ENCODE data around the gene PLXDC2. TPM values are rescaled to one million over a fixed set of nuclear protein-coding genes. Genes with fewer than 3 reads are reported as not detected.

PLXDC2 gene
- total RNA-seq, 1 experiment from 2014 or later, result not detected

DNA sequence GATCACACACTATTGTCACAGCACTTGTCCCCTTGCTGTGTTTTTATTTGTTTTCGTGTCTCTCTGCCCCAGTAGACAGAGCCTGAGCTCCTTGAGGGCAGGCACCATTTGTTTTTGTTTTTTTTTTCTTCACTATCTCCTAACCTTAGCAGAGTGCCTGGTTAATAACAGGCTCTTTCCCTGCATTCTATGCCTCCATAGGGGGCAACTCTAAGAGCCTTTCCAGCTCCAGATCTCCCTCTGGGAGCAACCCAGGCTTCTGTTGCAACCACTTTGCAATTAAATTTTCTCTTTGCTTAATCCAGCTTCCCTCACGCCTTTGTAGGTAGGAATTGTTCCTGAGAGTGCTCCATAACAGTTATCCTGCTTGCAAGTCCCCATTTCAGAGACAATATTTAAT, 148.4 kb downstream of the PLXDC2 start:
- H3K4me2 ChIP-seq (ENCODE audit: low read length), result no peak overlapping the region
- ATAC-seq (no peak), DNase-seq (no peak)
- no peaks in the 10 kb centered on the region for H3K79me2 ChIP-seq (ENCODE audit: low read length)
- no peaks in the 10 kb centered on the region for H4K20me1 ChIP-seq (ENCODE audit: low read length)
- no peaks in the 10 kb centered on the region for H3K9me3 ChIP-seq (ENCODE audit: low read length)
- H3K36me3 ChIP-seq (ENCODE audit: low read depth, low read length), result no peaks in the 10 kb centered on the region
- intact Hi-C loops (cut with micrococcal nuclease), result no loop called here
- BruUV-seq (replicated peaks), result no TSS peak
- no peaks in the 10 kb centered on the region for H3K4me1 ChIP-seq (ENCODE audit: insufficient read depth, low read length)
- no peak overlapping the region for H3K9ac ChIP-seq (ENCODE audit: low read length)
- no peak overlapping the region for H3K4me3 ChIP-seq (ENCODE audit: low read length)
- no peaks in the 10 kb centered on the region for H3K9me2 ChIP-seq (replicated peaks; ENCODE audit: low read length)
- ChIA-PET POLR2A (ENCODE audit: unreplicated experiment) (no interaction called here), CTCF (no interaction called here)
- no peak overlapping the region for H2AFZ ChIP-seq (ENCODE audit: low read length)
- no peaks in the 10 kb centered on the region for H3F3A ChIP-seq (ENCODE audit: low read length, unreplicated experiment)
- H3K27ac ChIP-seq (ENCODE audit: low read length), result no peak overlapping the region
- TF ChIP-seq EZH2phosphoT487 (IDR thresholded peaks at IDR 0.05; ENCODE audit: borderline replicate concordance, low read length), result no peak
- no peak for TF ChIP-seq EZH2 (IDR thresholded peaks at IDR 0.05; ENCODE audit: low read length, unreplicated experiment)
- TF ChIP-seq, protein P1, sequence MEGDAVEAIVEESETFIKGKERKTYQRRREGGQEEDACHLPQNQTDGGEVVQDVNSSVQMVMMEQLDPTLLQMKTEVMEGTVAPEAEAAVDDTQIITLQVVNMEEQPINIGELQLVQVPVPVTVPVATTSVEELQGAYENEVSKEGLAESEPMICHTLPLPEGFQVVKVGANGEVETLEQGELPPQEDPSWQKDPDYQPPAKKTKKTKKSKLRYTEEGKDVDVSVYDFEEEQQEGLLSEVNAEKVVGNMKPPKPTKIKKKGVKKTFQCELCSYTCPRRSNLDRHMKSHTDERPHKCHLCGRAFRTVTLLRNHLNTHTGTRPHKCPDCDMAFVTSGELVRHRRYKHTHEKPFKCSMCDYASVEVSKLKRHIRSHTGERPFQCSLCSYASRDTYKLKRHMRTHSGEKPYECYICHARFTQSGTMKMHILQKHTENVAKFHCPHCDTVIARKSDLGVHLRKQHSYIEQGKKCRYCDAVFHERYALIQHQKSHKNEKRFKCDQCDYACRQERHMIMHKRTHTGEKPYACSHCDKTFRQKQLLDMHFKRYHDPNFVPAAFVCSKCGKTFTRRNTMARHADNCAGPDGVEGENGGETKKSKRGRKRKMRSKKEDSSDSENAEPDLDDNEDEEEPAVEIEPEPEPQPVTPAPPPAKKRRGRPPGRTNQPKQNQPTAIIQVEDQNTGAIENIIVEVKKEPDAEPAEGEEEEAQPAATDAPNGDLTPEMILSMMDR (conservative IDR thresholded peaks at IDR 0.05; ENCODE audit: low read depth, low read length), result no peak
- H3K27me3 ChIP-seq (ENCODE audit: low read length), result no peaks in the 10 kb centered on the region; the same call in 1 of the 2 replicates

DNA sequence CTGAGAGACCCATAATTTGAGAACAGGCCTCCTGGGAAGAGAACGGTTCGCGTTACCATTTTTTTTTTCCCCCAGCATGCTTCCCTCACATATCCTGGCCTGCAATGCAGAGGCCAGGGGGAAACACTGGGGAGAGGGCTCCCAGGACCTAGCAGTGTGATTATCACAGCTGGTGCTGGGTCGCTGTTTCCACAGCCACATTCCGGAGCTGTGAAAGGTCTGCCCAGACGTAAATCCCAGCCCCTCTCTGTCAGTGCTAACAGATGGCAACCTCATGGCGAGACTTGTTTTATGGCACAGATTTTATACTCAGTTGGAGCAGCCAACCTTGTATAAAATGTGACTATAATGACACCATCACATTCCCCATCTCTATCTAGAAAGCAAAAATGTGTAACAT, 150.5 kb downstream of the PLXDC2 start:
- H3K27ac ChIP-seq (ENCODE audit: low read length), result no peak overlapping the region
- no peak overlapping the region for H3K4me2 ChIP-seq (ENCODE audit: low read length)
- H3K79me2 ChIP-seq (ENCODE audit: low read length), result no peaks in the 10 kb centered on the region
- no peak for ATAC-seq
- BruUV-seq (replicated peaks), result no TSS peak
- H3K4me1 ChIP-seq (ENCODE audit: insufficient read depth, low read length), result no peaks in the 10 kb centered on the region
- H3K4me3 ChIP-seq (ENCODE audit: low read length), result no peak overlapping the region
- no peak overlapping the region for H3K9ac ChIP-seq (ENCODE audit: low read length)
- no peaks in the 10 kb centered on the region for H3K9me3 ChIP-seq (ENCODE audit: low read length)
- H2AFZ ChIP-seq (ENCODE audit: low read length), result no peak overlapping the region
- intact Hi-C loops (cut with micrococcal nuclease), result no loop called here
- TF ChIP-seq, protein P1 (conservative IDR thresholded peaks at IDR 0.05; ENCODE audit: low read depth, low read length), result no peak
- TF ChIP-seq EZH2 (IDR thresholded peaks at IDR 0.05; ENCODE audit: low read length, unreplicated experiment) (no peak), EZH2phosphoT487 (IDR thresholded peaks at IDR 0.05; ENCODE audit: borderline replicate concordance, low read length) (no peak)
- ChIA-PET CTCF (no interaction called here), POLR2A (ENCODE audit: unreplicated experiment) (no interaction called here)
- no peak for DNase-seq
- no peaks in the 10 kb centered on the region for H3K9me2 ChIP-seq (replicated peaks; ENCODE audit: low read length)
- no peaks in the 10 kb centered on the region for H3K27me3 ChIP-seq (ENCODE audit: low read length)
- no peaks in the 10 kb centered on the region for H4K20me1 ChIP-seq (ENCODE audit: low read length)
- H3F3A ChIP-seq (ENCODE audit: low read length, unreplicated experiment), result no peaks in the 10 kb centered on the region
- no peaks in the 10 kb centered on the region for H3K36me3 ChIP-seq (ENCODE audit: low read depth, low read length)

DNA sequence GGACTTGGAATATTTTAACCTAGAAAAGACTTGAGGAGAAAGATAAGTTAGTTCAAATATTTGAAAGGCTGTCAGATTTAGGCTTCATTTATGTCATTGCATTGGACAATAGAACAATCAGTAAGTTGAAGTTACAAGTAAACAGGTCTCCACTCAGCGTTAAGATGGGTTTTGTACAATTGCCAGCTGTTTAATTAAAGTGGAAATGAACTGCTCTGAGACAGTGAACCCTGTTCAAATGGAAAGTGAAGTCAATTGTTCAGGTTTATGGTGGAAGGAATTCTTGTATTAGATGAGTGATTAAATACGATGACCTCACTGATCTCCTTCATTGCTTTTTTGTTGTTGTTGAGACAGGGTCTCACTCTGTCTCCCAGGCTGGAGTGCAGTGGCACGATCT, 151.7 kb downstream of the PLXDC2 start:
- H3K9me3 ChIP-seq (ENCODE audit: low read length), result no peaks in the 10 kb centered on the region
- no peak overlapping the region for H3K27ac ChIP-seq (ENCODE audit: low read length)
- no peaks in the 10 kb centered on the region for H3F3A ChIP-seq (ENCODE audit: low read length, unreplicated experiment)
- H3K9me2 ChIP-seq (replicated peaks; ENCODE audit: low read length), result no peaks in the 10 kb centered on the region
- no peak overlapping the region for H2AFZ ChIP-seq (ENCODE audit: low read length)
- no peak overlapping the region for H3K4me3 ChIP-seq (ENCODE audit: low read length)
- no peaks in the 10 kb centered on the region for H4K20me1 ChIP-seq (ENCODE audit: low read length)
- intact Hi-C loops (cut with micrococcal nuclease), result no loop called here
- H3K79me2 ChIP-seq (ENCODE audit: low read length), result no peaks in the 10 kb centered on the region
- no peak for ATAC-seq
- no peaks in the 10 kb centered on the region for H3K36me3 ChIP-seq (ENCODE audit: low read depth, low read length)
- H3K27me3 ChIP-seq (ENCODE audit: low read length), result no peaks in the 10 kb centered on the region
- TF ChIP-seq, protein P1 (conservative IDR thresholded peaks at IDR 0.05; ENCODE audit: low read depth, low read length), result no peak
- TF ChIP-seq EZH2 (IDR thresholded peaks at IDR 0.05; ENCODE audit: low read length, unreplicated experiment), result no peak
- TF ChIP-seq EZH2phosphoT487 (IDR thresholded peaks at IDR 0.05; ENCODE audit: borderline replicate concordance, low read length), result no peak
- ChIA-PET CTCF (no interaction called here), POLR2A (ENCODE audit: unreplicated experiment) (no interaction called here)
- no peak overlapping the region for H3K4me2 ChIP-seq (ENCODE audit: low read length)
- DNase-seq, result no peak
- BruUV-seq (replicated peaks), result no TSS peak
- H3K4me1 ChIP-seq (ENCODE audit: insufficient read depth, low read length), result no peaks in the 10 kb centered on the region
- H3K9ac ChIP-seq (ENCODE audit: low read length), result no peak overlapping the region
